GM12864 (cell line): Measurements from ENCODE around the gene XPNPEP1.

Experiments used
- DNase-seq: peaks from one replicate; pipeline ENCODE4 v3.0.0-alpha.2; 2011; ENCODE audit warnings: low read depth
- H3K4me3 ChIP-seq: 2 replicates; pipeline ENCODE4 v1.5.1; 2011; ENCODE audit warnings: mild to moderate bottlenecking, low read depth, low read length, control low read depth
- CTCF ChIP-seq: IDR thresholded peaks from 2 replicates; pipeline ENCODE4 v1.5.1; 2011; ENCODE audit warnings: low read depth, mild to moderate bottlenecking, moderate library complexity, low read length, control low read depth, inconsistent platforms; ENCODE audit errors: missing control alignments

The XPNPEP1 gene

GRCh38 chr10:109853921-109854320 is 69.4 kb downstream of the XPNPEP1 start:
- DNase-seq: no peak
- H3K4me3 ChIP-seq: no peak overlapping the region
- TF ChIP-seq CTCF: no peak

- peak; percentile 25 for DNase-seq
- no peak overlapping the region for H3K4me3 ChIP-seq
Observed at GRCh38 chr10:109852475-109853037, 70.8 kb downstream of the XPNPEP1 start.

GRCh38 chr10:109851616-109852474 is 71.5 kb downstream of the XPNPEP1 start:
- TF ChIP-seq CTCF: no peak
- no peak overlapping the region for H3K4me3 ChIP-seq
- DNase-seq: no peak

More at GRCh38 chr10:109852475-109853037, 70.8 kb downstream of the XPNPEP1 start:
- peak; percentile 95 for TF ChIP-seq CTCF

- no peak overlapping the region for H3K4me3 ChIP-seq
- no peak for DNase-seq
- no peak for TF ChIP-seq CTCF
Observed at GRCh38 chr10:109846832-109847231, 76.5 kb downstream of the XPNPEP1 start.

- no peak for DNase-seq
- no peak overlapping the region for H3K4me3 ChIP-seq
- TF ChIP-seq CTCF: no peak
Observed at GRCh38 chr10:109845308-109845707, 78.0 kb downstream of the XPNPEP1 start.

- no peak for TF ChIP-seq CTCF
- H3K4me3 ChIP-seq: no peak overlapping the region
- DNase-seq: no peak
Observed at GRCh38 chr10:109838592-109839244, 84.6 kb downstream of the XPNPEP1 start.
